Adrenal gland (tissue), 12 donors: ENCODE measurements around the gene RNLS. TPM values are rescaled to one million over a fixed set of nuclear protein-coding genes. Genes with fewer than 3 reads are reported as not detected.

Experiments
- DNase-seq, 7 donors: peaks; one replicate each; pipeline ENCODE4 v3.0.0-alpha.2; 2019 to 2020
- H3K27ac ChIP-seq, 5 donors: fragments of 200-600 bp; sonication (generic) in 4 of 5; 1 replicate in 3 of 5; 2 replicates in 2 of 5; pipeline versions ENCODE4 v1.5.1 to v1.8.0; 2016 to 2020; ENCODE audit warnings: mild to moderate bottlenecking in 1 of 5
- H3K27me3 ChIP-seq: fragments of 200-600 bp; 2 replicates; pipeline ENCODE4 v1.8.0; 2021
- H3K36me3 ChIP-seq, 2 donors: fragments of 200-600 bp; replicated peaks in 1 of 2; 1 replicate in 1 of 2; 2 replicates in 1 of 2; pipeline versions ENCODE4 v1.5.1 to v1.8.0; 2018 to 2022
- H3K4me1 ChIP-seq, 2 donors: fragments of 200-600 bp; replicated peaks in 1 of 2; 1 replicate in 1 of 2; 2 replicates in 1 of 2; pipeline versions ENCODE4 v1.5.1 to v1.8.0; 2018 to 2021
- H3K4me3 ChIP-seq, 4 donors: fragments of 200-600 bp; sonication (generic) in 3 of 4; one replicate each; pipeline ENCODE4 v1.5.1; 2016 to 2018
- H3K9me3 ChIP-seq, 3 donors: fragments of 200-600 bp; sonication (generic) in 1 of 3; replicated peaks in 1 of 3; 1 replicate in 2 of 3; 2 replicates in 1 of 3; pipeline versions ENCODE4 v1.5.1 to v1.8.0; 2016 to 2021
- CTCF ChIP-seq, 6 experiments: fragments of 450-650 bp in 4 of 6; fragments of 200-600 bp in 2 of 6; sonication (generic) in 1 of 6; IDR thresholded peaks; 1 replicate in 5 of 6; 2 replicates in 1 of 6; pipeline versions ENCODE4 v1.5.1 to v1.8.0; 2016 to 2021; ENCODE audit warnings: antibody characterized with exemption in 6 of 6, mild to moderate bottlenecking in 2 of 6, moderate library complexity in 1 of 6
- POLR2A ChIP-seq, 2 donors: fragments of 450-650 bp; IDR thresholded peaks; one replicate each; pipeline ENCODE4 v1.6.1; 2017; ENCODE audit warnings: antibody characterized with exemption in 2 of 2, mild to moderate bottlenecking in 2 of 2, moderate library complexity in 1 of 2
- WGBS, 4 donors: extraction: QIAGEN DNeasy Blood & Tissue Kit in 2 of 4; methylation state at CpG; one replicate each; pipeline versions ENCODE4 v1.1.5 to v1.1.7; 2013 to 2017; 5-methylcytosine and 5-hydroxymethylcytosine counted together
- intact Hi-C, 2 donors: fragments of 100-400 bp; cut with DNase I; formaldehyde crosslinking; loops; one replicate each; pipeline versions ENCODE4 v1.14.1 to v1.15.0; 2022 to 2023
- polyA plus RNA-seq, 3 donors: library from polyadenylated mRNA; stranded (reverse); fragments of 200-250 nt in 2 of 3; fragments of 350-450 nt in 1 of 3; fragmentation: Illumina TruSeq in 1 of 3; extraction: RNeasy Lipid Tissue Mini Kit (QIAGEN cat#74804) in 1 of 3; gene quantifications; one replicate each; pipeline ENCODE4 v1.2.3, GENCODE V29; 2013 to 2014
- total RNA-seq, 9 donors: library from RNA; depleted of rRNA in 4 of 9; stranded (reverse); fragments of >200 nt in 4 of 9; fragments of 120-200 nt in 1 of 9; fragmentation: NEBNext Ultra II Directional in 1 of 9; extraction: Animal tissue kit (Norgen Biotek cat#: 25700) in 1 of 9; gene quantifications; one replicate each; pipeline versions ENCODE4 v1.1.0 to v1.2.4, GENCODE V29; 2013 to 2023
- donor health status: healthy with polysubstance abuse.
- donor health status: Bipolar disorder and iron deficiency.
- donor health status: DM: yes; HTN: yes; CAD: no.
- donor health status: DM: no; HTN: no; CAD: no.
- donor health status: DM: no; HTN: no; CAD: no.
- donor health status: DM: yes; HTN: yes; CAD: no.

The RNLS gene
- total and polyA plus RNA-seq, 12 donors = 7.2 to 51.3 (median 27.9) TPM

- Histone ChIP-seq H3K27ac (peak overlapping the region in 2 of 5 donors; percentile 27 to 46), H3K4me1 (peaks cover 22 to 48% of the 10 kb centered on the region in 2 donors)
These were observed 193.1 kb downstream of the RNLS start for GRCh38 chr10:88390041-88390440.

GRCh38 chr10:88389456-88389855 is 193.7 kb downstream of the RNLS start:
- Histone ChIP-seq H3K9me3 (no peaks in the 10 kb centered on the region), H3K4me1 (peaks cover 22 to 48% of the 10 kb centered on the region in 2 donors), H3K36me3 (no peaks in the 10 kb centered on the region), H3K27me3 (no peaks in the 10 kb centered on the region), H3K27ac (peak overlapping the region in 2 of 5 donors; percentile 27 to 46), H3K4me3 (no peak overlapping the region)
- 4 to 8% (median 5%) methylated on average over 3 of the region's 3 CpGs for WGBS, 4 donors
- DNase-seq = peak in 6 of 7 donors; percentile 23 to 66 (median 53)
- TF ChIP-seq POLR2A (IDR thresholded peaks at IDR 0.05) (no peak), CTCF (IDR thresholded peaks at IDR 0.05) (peak in 5 of 6 experiments; percentile 43 to 73 (median 55))
- intact Hi-C loops = loop anchor here (5.0 to 10.0 kb wide), 2 partner anchors 525 to 527 kb away; partner anchors contain the start of genes KLLN (in 2 of the 2) and PTEN (in 2 of the 2)

More at GRCh38 chr10:88390041-88390440, 193.1 kb downstream of the RNLS start:
- Histone ChIP-seq H3K9me3 (no peaks in the 10 kb centered on the region), H3K27me3 (no peaks in the 10 kb centered on the region), H3K36me3 (no peaks in the 10 kb centered on the region), H3K4me3 (no peak overlapping the region)
- TF ChIP-seq CTCF (IDR thresholded peaks at IDR 0.05) (no peak), POLR2A (IDR thresholded peaks at IDR 0.05) (no peak)
- peak in 1 of 7 donors; percentile 8 for DNase-seq
- intact Hi-C loops = no loop called here
- WGBS, 4 donors = 34 to 47% (median 36%) methylated on average over 4 of the region's 4 CpGs

- H3K4me3 ChIP-seq = no peak overlapping the region
- peaks cover 22 to 48% of the 10 kb centered on the region in 2 donors for H3K4me1 ChIP-seq
- TF ChIP-seq POLR2A (IDR thresholded peaks at IDR 0.05) (no peak), CTCF (IDR thresholded peaks at IDR 0.05) (no peak)
These were observed 194.8 kb downstream of the RNLS start for GRCh38 chr10:88388324-88388723.

GRCh38 chr10:88386821-88387773 is 196.0 kb downstream of the RNLS start:
- 9 to 11% (median 11%) methylated on average over 6 of the region's 6 CpGs for WGBS, 4 donors
- H3K4me3 ChIP-seq = peak overlapping the region in 3 of 4 donors; percentile 18 to 37 (median 35)
- intact Hi-C loops = loop anchor here (5.0 to 10.0 kb wide), 2 partner anchors 522 to 525 kb away; partner anchors contain the start of genes KLLN (in 2 of the 2) and PTEN (in 2 of the 2)
- H3K4me1 ChIP-seq = peaks cover 22 to 48% of the 10 kb centered on the region in 2 donors
- no peaks in the 10 kb centered on the region for H3K27me3 ChIP-seq
- no peaks in the 10 kb centered on the region for H3K9me3 ChIP-seq
- no peaks in the 10 kb centered on the region for H3K36me3 ChIP-seq
- no peak for TF ChIP-seq CTCF (IDR thresholded peaks at IDR 0.05)
- peak; percentile 17 to 88 for TF ChIP-seq POLR2A (IDR thresholded peaks at IDR 0.05)
- H3K27ac ChIP-seq = peak overlapping the region; percentile 50 to 85 (median 73)
- peak; percentile 61 to 86 (median 76) for DNase-seq

More at GRCh38 chr10:88388324-88388723, 194.8 kb downstream of the RNLS start:
- no peak for DNase-seq
- no peaks in the 10 kb centered on the region for H3K9me3 ChIP-seq
- H3K27ac ChIP-seq = peak overlapping the region in 3 of 5 donors; percentile 11 to 82 (median 73)
- intact Hi-C loops = loop anchor here (5.0 to 10.0 kb wide), 2 partner anchors 524 to 526 kb away; partner anchors contain the start of genes KLLN (in 2 of the 2) and PTEN (in 2 of the 2)
- no peaks in the 10 kb centered on the region for H3K27me3 ChIP-seq
- H3K36me3 ChIP-seq = no peaks in the 10 kb centered on the region
